C4-2B (cell line): Measurements from ENCODE around the gene STEEP1.

Experiments
- CTCF ChIP-seq: fragments of 450-650 bp; conservative IDR thresholded peaks from 2 replicates; pipeline ENCODE4 v1.5.1; 2017; ENCODE audit warnings: mild to moderate bottlenecking
- ZFX ChIP-seq: fragments of 450-650 bp; IDR thresholded peaks from 2 replicates; pipeline ENCODE4 v1.6.1; 2017

- TF ChIP-seq CTCF (no peak), ZFX (no peak)
Measured at GRCh38 chrX:119523664-119524184, 41.5 kb downstream of the STEEP1 start.
